ENCODE results near the gene SPATA16. TPM values are rescaled to one million over a fixed set of nuclear protein-coding genes. Genes with fewer than 3 reads are reported as not detected.

The SPATA16 gene
- total and polyA plus RNA-seq, 2 experiments from 2014 or later = not detected

DNA sequence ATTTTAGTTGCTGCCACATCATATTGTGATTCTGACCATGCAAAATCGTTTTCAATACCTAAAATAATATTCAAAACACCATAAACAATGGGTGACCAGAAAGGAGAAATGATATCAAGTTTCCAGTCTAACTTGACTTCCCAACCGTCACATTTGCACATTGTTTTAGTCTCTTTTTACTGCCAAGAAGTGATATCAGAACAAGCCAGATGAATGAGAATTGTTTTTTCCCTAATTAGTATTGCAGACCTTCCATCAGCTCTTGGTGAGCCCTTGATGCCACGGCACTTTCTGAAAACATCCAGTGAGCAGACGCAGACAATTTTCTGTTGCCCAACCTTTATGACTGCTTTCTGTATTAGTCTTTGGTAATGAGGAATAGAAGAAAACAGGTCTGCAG lies 62.5 kb downstream of the SPATA16 start (continued):
- TF ChIP-seq NANOG (IDR thresholded peaks at IDR 0.05; ENCODE audit: borderline replicate concordance) (no peak), EZH2phosphoT487 (IDR thresholded peaks at IDR 0.05; ENCODE audit: unreplicated experiment) (no peak), STAT1 (IDR thresholded peaks at IDR 0.05; ENCODE audit: unreplicated experiment) (no peak), ZNF114 (CRISPR knock-in tag; IDR thresholded peaks at IDR 0.05) (no peak), POLR2AphosphoS5 (IDR thresholded peaks at IDR 0.05; ENCODE audit: low read depth) (no peak)
- TF ChIP-seq, protein P1, sequence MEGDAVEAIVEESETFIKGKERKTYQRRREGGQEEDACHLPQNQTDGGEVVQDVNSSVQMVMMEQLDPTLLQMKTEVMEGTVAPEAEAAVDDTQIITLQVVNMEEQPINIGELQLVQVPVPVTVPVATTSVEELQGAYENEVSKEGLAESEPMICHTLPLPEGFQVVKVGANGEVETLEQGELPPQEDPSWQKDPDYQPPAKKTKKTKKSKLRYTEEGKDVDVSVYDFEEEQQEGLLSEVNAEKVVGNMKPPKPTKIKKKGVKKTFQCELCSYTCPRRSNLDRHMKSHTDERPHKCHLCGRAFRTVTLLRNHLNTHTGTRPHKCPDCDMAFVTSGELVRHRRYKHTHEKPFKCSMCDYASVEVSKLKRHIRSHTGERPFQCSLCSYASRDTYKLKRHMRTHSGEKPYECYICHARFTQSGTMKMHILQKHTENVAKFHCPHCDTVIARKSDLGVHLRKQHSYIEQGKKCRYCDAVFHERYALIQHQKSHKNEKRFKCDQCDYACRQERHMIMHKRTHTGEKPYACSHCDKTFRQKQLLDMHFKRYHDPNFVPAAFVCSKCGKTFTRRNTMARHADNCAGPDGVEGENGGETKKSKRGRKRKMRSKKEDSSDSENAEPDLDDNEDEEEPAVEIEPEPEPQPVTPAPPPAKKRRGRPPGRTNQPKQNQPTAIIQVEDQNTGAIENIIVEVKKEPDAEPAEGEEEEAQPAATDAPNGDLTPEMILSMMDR (conservative IDR thresholded peaks at IDR 0.05; ENCODE audit: low read depth in 2 of 2) = no peak

DNA sequence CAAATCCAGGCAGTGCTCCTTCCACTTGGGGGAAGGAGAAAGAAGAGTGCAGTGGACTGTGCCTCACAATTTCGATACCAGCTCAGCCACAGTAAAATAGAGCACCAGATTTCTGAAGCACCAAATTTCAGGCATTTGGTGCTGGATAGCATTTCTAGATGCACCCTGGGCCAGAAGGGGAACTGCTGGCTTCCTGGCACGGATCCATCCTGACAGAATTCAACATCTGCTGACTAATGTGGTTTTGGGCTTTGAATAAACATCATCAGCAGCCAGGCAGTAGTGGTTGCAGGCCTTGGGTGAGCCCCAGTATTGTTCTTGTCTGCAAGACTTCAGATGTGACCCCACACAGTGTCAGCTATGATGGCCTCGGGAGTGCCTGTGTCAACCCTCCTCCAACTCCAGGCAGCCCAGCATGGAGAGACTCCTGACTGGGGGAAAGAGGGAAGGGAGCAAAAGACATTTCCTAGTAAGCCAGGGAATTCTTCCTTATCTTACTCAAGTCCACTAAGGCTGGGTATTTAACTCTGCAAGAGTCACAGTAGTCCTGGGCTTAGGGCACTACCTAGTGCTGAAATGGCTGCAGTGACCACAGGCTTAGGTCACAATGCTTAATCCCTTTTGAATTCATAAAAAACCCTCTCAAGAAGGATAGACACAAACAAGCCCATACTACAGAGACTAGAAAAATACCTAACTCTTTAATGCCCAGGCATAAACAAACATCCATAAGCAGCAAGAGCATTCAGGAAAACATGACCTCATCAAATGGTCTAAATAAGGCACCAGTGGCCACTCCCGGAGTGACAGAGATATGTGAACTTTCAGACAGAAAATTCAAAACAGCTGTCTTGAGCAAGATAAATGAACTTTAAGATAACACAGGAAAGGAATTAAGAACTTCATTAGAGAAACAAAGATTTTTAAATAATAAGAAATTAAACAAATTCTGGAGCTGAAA lies 74.7 kb downstream of the SPATA16 start:
- TF ChIP-seq, protein P1 (conservative IDR thresholded peaks at IDR 0.05; ENCODE audit: low read depth in 2 of 2) = 0 out of 4 replicates have a peak, but pooled peaks of 1 of the 2 experiments have one; percentile 13
- TF ChIP-seq, protein P2, sequence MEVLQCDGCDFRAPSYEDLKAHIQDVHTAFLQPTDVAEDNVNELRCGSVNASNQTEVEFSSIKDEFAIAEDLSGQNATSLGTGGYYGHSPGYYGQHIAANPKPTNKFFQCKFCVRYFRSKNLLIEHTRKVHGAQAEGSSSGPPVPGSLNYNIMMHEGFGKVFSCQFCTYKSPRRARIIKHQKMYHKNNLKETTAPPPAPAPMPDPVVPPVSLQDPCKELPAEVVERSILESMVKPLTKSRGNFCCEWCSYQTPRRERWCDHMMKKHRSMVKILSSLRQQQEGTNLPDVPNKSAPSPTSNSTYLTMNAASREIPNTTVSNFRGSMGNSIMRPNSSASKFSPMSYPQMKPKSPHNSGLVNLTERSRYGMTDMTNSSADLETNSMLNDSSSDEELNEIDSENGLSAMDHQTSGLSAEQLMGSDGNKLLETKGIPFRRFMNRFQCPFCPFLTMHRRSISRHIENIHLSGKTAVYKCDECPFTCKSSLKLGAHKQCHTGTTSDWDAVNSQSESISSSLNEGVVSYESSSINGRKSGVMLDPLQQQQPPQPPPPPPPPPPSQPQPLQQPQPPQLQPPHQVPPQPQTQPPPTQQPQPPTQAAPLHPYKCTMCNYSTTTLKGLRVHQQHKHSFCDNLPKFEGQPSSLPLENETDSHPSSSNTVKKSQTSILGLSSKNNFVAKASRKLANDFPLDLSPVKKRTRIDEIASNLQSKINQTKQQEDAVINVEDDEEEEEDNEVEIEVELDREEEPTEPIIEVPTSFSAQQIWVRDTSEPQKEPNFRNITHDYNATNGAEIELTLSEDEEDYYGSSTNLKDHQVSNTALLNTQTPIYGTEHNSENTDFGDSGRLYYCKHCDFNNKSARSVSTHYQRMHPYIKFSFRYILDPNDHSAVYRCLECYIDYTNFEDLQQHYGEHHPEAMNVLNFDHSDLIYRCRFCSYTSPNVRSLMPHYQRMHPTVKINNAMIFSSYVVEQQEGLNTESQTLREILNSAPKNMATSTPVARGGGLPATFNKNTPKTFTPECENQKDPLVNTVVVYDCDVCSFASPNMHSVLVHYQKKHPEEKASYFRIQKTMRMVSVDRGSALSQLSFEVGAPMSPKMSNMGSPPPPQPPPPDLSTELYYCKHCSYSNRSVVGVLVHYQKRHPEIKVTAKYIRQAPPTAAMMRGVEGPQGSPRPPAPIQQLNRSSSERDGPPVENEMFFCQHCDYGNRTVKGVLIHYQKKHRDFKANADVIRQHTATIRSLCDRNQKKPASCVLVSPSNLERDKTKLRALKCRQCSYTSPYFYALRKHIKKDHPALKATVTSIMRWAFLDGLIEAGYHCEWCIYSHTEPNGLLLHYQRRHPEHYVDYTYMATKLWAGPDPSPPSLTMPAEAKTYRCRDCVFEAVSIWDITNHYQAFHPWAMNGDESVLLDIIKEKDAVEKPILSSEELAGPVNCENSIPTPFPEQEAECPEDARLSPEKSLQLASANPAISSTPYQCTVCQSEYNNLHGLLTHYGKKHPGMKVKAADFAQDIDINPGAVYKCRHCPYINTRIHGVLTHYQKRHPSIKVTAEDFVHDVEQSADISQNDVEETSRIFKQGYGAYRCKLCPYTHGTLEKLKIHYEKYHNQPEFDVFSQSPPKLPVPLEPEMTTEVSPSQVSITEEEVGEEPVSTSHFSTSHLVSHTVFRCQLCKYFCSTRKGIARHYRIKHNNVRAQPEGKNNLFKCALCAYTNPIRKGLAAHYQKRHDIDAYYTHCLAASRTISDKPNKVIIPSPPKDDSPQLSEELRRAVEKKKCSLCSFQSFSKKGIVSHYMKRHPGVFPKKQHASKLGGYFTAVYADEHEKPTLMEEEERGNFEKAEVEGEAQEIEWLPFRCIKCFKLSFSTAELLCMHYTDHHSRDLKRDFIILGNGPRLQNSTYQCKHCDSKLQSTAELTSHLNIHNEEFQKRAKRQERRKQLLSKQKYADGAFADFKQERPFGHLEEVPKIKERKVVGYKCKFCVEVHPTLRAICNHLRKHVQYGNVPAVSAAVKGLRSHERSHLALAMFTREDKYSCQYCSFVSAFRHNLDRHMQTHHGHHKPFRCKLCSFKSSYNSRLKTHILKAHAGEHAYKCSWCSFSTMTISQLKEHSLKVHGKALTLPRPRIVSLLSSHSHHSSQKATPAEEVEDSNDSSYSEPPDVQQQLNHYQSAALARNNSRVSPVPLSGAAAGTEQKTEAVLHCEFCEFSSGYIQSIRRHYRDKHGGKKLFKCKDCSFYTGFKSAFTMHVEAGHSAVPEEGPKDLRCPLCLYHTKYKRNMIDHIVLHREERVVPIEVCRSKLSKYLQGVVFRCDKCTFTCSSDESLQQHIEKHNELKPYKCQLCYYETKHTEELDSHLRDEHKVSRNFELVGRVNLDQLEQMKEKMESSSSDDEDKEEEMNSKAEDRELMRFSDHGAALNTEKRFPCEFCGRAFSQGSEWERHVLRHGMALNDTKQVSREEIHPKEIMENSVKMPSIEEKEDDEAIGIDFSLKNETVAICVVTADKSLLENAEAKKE (CRISPR knock-in tag; IDR thresholded peaks at IDR 0.05) = no peak
- H3K27me3 Mint-ChIP-seq (ENCODE audit: insufficient read depth, low read depth, poor library complexity) = peaks cover 2% of the 10 kb centered on the region
- no peaks in the 10 kb centered on the region for H3K4me1 ChIP-seq (ENCODE audit: insufficient read depth)
- H3K36me3 Mint-ChIP-seq (ENCODE audit: low read depth) = no peaks in the 10 kb centered on the region
- ATAC-seq (no peak), DNase-seq (ENCODE audit: low spot score) (no peak)
- H3K4me3 Mint-ChIP-seq = no peak overlapping the region
- H3K79me2 ChIP-seq (replicated peaks; ENCODE audit: insufficient read depth) = no peaks in the 10 kb centered on the region
- no peaks in the 10 kb centered on the region for H3K36me3 ChIP-seq (ENCODE audit: insufficient read depth)
- no peak overlapping the region for H3K4me2 ChIP-seq
- no peak overlapping the region for H3K27ac Mint-ChIP-seq
- H3K9me3 Mint-ChIP-seq = peaks cover 3% of the 10 kb centered on the region; the same call in 1 of the 3 replicates
- peaks cover 4% of the 10 kb centered on the region; the same call in 1 of the 2 replicates for H3K9me2 ChIP-seq (ENCODE audit: insufficient read depth)
- H3K4me3 ChIP-seq = no peak overlapping the region
- no peaks in the 10 kb centered on the region for H3F3A ChIP-seq (replicated peaks; ENCODE audit: low read depth)
- no peak overlapping the region for H3K27ac ChIP-seq (ENCODE audit: low read depth)
- no peaks in the 10 kb centered on the region for H4K20me1 ChIP-seq (replicated peaks; ENCODE audit: insufficient read depth)
- H3K27me3 ChIP-seq (ENCODE audit: insufficient read depth) = no peaks in the 10 kb centered on the region
- H3K4me1 Mint-ChIP-seq = peaks cover 7% of the 10 kb centered on the region; the same call in 2 of the 3 replicates
- peak overlapping the region; percentile 86; the same call in 1 of the 2 replicates for H2AFZ ChIP-seq
